B cell (primary cell): ENCODE results near the gene FFAR3. TPM values are rescaled to one million over a fixed set of nuclear protein-coding genes. Genes with fewer than 3 reads are reported as not detected.
A peak's percentile ranks its signal among the peaks of the same experiment; 100 is the strongest.

ENCODE experiments used
- ATAC-seq: fragments of 200-7000 bp; cut with Tn5 transposase; one replicate; pipeline ENCODE4 v1.10.0; 2021; ENCODE audit warnings: low read depth, mild to moderate bottlenecking, moderate number of reproducible peaks, moderate library complexity
- CTCF ChIA-PET: fragments of 350-600 bp; sonication (Branson Sonifier 250); formaldehyde crosslinking; loops from one replicate; lab custom pipeline; 2021; ENCODE audit warnings: antibody characterized with exemption, inconsistent platforms; lab: Charles Lee
- POLR2A ChIA-PET: fragments of 350-600 bp; sonication (Branson Sonifier 250); formaldehyde crosslinking; loops from one replicate; lab custom pipeline; 2021; ENCODE audit warnings: antibody characterized with exemption; lab: Charles Lee
- DNase-seq: peaks from one replicate; pipeline ENCODE4 v3.0.0; 2013
- H2AFZ ChIP-seq: 2 replicates; pipeline ENCODE4 v1.6.1; 2012; ENCODE audit warnings: mild to moderate bottlenecking, low read depth, low read length; ENCODE audit not compliant: insufficient read depth, poor library complexity, severe bottlenecking
- H3K27ac ChIP-seq, 2 donors: 1 replicate in 1 of 2; 2 replicates in 1 of 2; pipeline ENCODE4 v1.5.1; 2012 to 2013; ENCODE audit warnings: low read length in 2 of 2, mild to moderate bottlenecking in 2 of 2, moderate library complexity in 1 of 2
- H3K27me3 ChIP-seq, 4 experiments: fragments of 200-600 bp in 1 of 4; sonication (generic) in 1 of 4; replicated peaks in 1 of 4; 1 replicate in 2 of 4; 2 replicates in 2 of 4; pipeline versions ENCODE4 v1.6.1 to v1.7.0; 2013 to 2016; ENCODE audit warnings: low read length in 3 of 4, mild to moderate bottlenecking in 2 of 4, mixed read lengths in 1 of 4, moderate library complexity in 1 of 4; ENCODE audit not compliant: insufficient read depth in 4 of 4, control insufficient read depth in 3 of 4; ENCODE audit errors: control extremely low read depth in 1 of 4
- H3K36me3 ChIP-seq, 2 experiments: replicated peaks in 1 of 2; 1 replicate in 1 of 2; 2 replicates in 1 of 2; pipeline versions ENCODE4 v1.6.1 to v1.7.1; 2013; ENCODE audit warnings: low read length in 1 of 2; ENCODE audit not compliant: insufficient read depth in 2 of 2, control insufficient read depth in 1 of 2; ENCODE audit errors: control extremely low read depth in 1 of 2, extremely low read depth in 1 of 2
- H3K4me1 ChIP-seq, 2 donors: fragments of 200-600 bp in 1 of 2; sonication (generic) in 1 of 2; 1 replicate in 1 of 2; 2 replicates in 1 of 2; pipeline versions ENCODE4 v1.5.1 to v1.6.1; 2013 to 2017; ENCODE audit warnings: low read length in 2 of 2; ENCODE audit not compliant: control insufficient read depth in 2 of 2, insufficient read depth in 2 of 2
- H3K4me2 ChIP-seq: replicated peaks from 2 replicates; pipeline ENCODE3; 2012; ENCODE audit warnings: mild to moderate bottlenecking, low read depth, low read length; ENCODE audit not compliant: poor library complexity, severe bottlenecking
- H3K4me3 ChIP-seq, 5 experiments: fragments of 200-600 bp in 1 of 5; sonication (generic) in 1 of 5; 1 replicate in 3 of 5; 2 replicates in 2 of 5; pipeline versions ENCODE4 v1.5.1 to v1.7.0; 2011 to 2016; ENCODE audit warnings: low read length in 4 of 5, mild to moderate bottlenecking in 4 of 5, low read depth in 2 of 5, control low read depth in 1 of 5, moderate library complexity in 1 of 5; ENCODE audit not compliant: insufficient read depth in 1 of 5; ENCODE audit errors: control extremely low read depth in 1 of 5, extremely low read depth in 1 of 5
- H3K79me2 ChIP-seq: fragments of 200-600 bp; sonication (generic); one replicate; pipeline ENCODE4 v1.6.0; 2016; ENCODE audit warnings: low read length; ENCODE audit not compliant: control insufficient read depth, insufficient read depth
- H3K9ac ChIP-seq: fragments of 200-600 bp; sonication (generic); 2 replicates; pipeline ENCODE4 v1.6.1; 2017; ENCODE audit warnings: mild to moderate bottlenecking, low read length, moderate library complexity
- H3K9me3 ChIP-seq, 3 donors: one replicate each; pipeline versions ENCODE4 v1.6.1 to v1.7.1; 2013; ENCODE audit warnings: low read length in 2 of 3; ENCODE audit not compliant: control insufficient read depth in 2 of 3, insufficient read depth in 1 of 3; ENCODE audit errors: control extremely low read depth in 1 of 3
- H4K20me1 ChIP-seq: 2 replicates; pipeline ENCODE4 v1.6.0; 2012; ENCODE audit warnings: mild to moderate bottlenecking, low read length; ENCODE audit not compliant: insufficient read depth, control insufficient read depth, poor library complexity, severe bottlenecking
- H3K27ac Mint-ChIP-seq: one replicate; pipeline ENCODE4 v1.8.0; 2021; ENCODE audit warnings: mixed read lengths
- H3K27me3 Mint-ChIP-seq: one replicate; pipeline ENCODE4 v1.8.0; 2021; ENCODE audit warnings: mixed read lengths
- H3K4me1 Mint-ChIP-seq: one replicate; pipeline ENCODE4 v1.8.0; 2021; ENCODE audit warnings: mixed read lengths
- H3K4me3 Mint-ChIP-seq: one replicate; pipeline ENCODE4 v1.8.0; 2021; ENCODE audit warnings: mixed read lengths
- H3K9me3 Mint-ChIP-seq: one replicate; pipeline ENCODE4 v1.8.0; 2022; ENCODE audit warnings: mixed read lengths; ENCODE audit not compliant: insufficient read depth
- CTCF ChIP-seq: fragments of 200-600 bp; IDR thresholded peaks from one replicate; pipeline ENCODE4 v1.8.0; 2022; ENCODE audit warnings: antibody characterized with exemption, mild to moderate bottlenecking
- EZH2 ChIP-seq: IDR thresholded peaks from 2 replicates; pipeline ENCODE4 v1.6.1; 2012; ENCODE audit warnings: borderline replicate concordance, low read depth, mild to moderate bottlenecking, moderate library complexity, low read length; ENCODE audit not compliant: insufficient read depth, poor library complexity, severe bottlenecking
- WGBS: methylation state at CpG from one replicate; pipeline ENCODE4 v1.1.5; 2013; ENCODE audit warnings: missing lambda C conversion rate; ENCODE audit not compliant: insufficient coverage; 5-methylcytosine and 5-hydroxymethylcytosine counted together
- intact Hi-C: fragments of 100-400 bp; cut with micrococcal nuclease; formaldehyde crosslinking; loops from one replicate; pipeline ENCODE4 v1.10.0; 2022
- polyA plus RNA-seq: library from polyadenylated mRNA; depleted of rRNA; stranded (reverse); fragments of >200 nt; gene quantifications from 2 replicates; pipeline ENCODE4 v1.2.3, GENCODE V29; 2012
- total RNA-seq, 2 donors: library from RNA; stranded (reverse); fragments of 120-200 nt in 1 of 2; gene quantifications; 1 replicate in 1 of 2; 2 replicates in 1 of 2; pipeline versions ENCODE4 v1.2.3 to v1.2.4, GENCODE V29; 2013 to 2022

Gene FFAR3
- total and polyA plus RNA-seq, 2 donors (not counting 1 experiment from before 2014, with no cell fraction given), result 0.63 TPM; not detected in 1

GRCh38 chr19:35310331-35310730 is 47.9 kb upstream of the FFAR3 start:
- ChIA-PET POLR2A (no interaction called here), CTCF (no interaction called here)
- no peak for ATAC-seq

More at GRCh38 chr19:35310331-35310730, 47.9 kb upstream of the FFAR3 start:
- H3K9me3 ChIP-seq, result no peaks in the 10 kb centered on the region
- Mint-ChIP-seq H3K27me3 (no peaks in the 10 kb centered on the region), H3K9me3 (no peaks in the 10 kb centered on the region), H3K4me3 (no peak overlapping the region), H3K27ac (peak overlapping the region; percentile 37), H3K4me1 (peaks cover 51% of the 10 kb centered on the region)
- H3K4me1 ChIP-seq, result peaks cover 35 to 69% of the 10 kb centered on the region in 2 donors
- peaks cover 57% of the 10 kb centered on the region for H3K79me2 ChIP-seq
- WGBS, result 76% methylated on average over 9 of the region's 12 CpGs
- H3K27me3 ChIP-seq, result no peaks in the 10 kb centered on the region
- H3K27ac ChIP-seq, result no peak overlapping the region
- H4K20me1 ChIP-seq, result no peaks in the 10 kb centered on the region
- peak overlapping the region; percentile 15 for H3K4me2 ChIP-seq
- DNase-seq, result no peak
- H3K36me3 ChIP-seq, result no peaks in the 10 kb centered on the region
- no peak overlapping the region for H3K9ac ChIP-seq
- H2AFZ ChIP-seq, result no peak overlapping the region
- no peak for TF ChIP-seq EZH2
- no peak for TF ChIP-seq CTCF
- intact Hi-C loops, result no loop called here
- H3K4me3 ChIP-seq, result no peak overlapping the region
